ENCODE results near the gene ENPP5.

Gene ENPP5

GRCh38 chr6:46211917-46212316, 41.1 kb upstream of the ENPP5 start:
- no peak for TF ChIP-seq CTCF (IDR thresholded peaks at IDR 0.05; ENCODE audit: insufficient read depth, missing control alignments)
- DNase-seq (ENCODE audit: insufficient read length, low spot score), result no peak
- FAIRE-seq, result no peak

- TF ChIP-seq CTCF (IDR thresholded peaks at IDR 0.05; ENCODE audit: insufficient read depth, missing control alignments), result no peak
- no peak for FAIRE-seq
These were observed 39.5 kb upstream of the ENPP5 start for GRCh38 chr6:46210294-46210693.

GRCh38 chr6:46208303-46208702, 37.5 kb upstream of the ENPP5 start:
- DNase-seq (ENCODE audit: insufficient read length, low spot score) (no peak), FAIRE-seq (no peak)
- TF ChIP-seq CTCF (IDR thresholded peaks at IDR 0.05; ENCODE audit: insufficient read depth, missing control alignments), result no peak

More at GRCh38 chr6:46210294-46210693, 39.5 kb upstream of the ENPP5 start:
- no peak for DNase-seq (ENCODE audit: insufficient read length, low spot score)

GRCh38 chr6:46207174-46207573, 36.4 kb upstream of the ENPP5 start:
- FAIRE-seq (no peak), DNase-seq (ENCODE audit: insufficient read length, low spot score) (no peak)
- no peak for TF ChIP-seq CTCF (IDR thresholded peaks at IDR 0.05; ENCODE audit: insufficient read depth, missing control alignments)

- FAIRE-seq, result no peak
- TF ChIP-seq CTCF (IDR thresholded peaks at IDR 0.05; ENCODE audit: insufficient read depth, missing control alignments), result no peak
- no peak for DNase-seq (ENCODE audit: insufficient read length, low spot score)
These were observed 34.3 kb upstream of the ENPP5 start for GRCh38 chr6:46204880-46205650.

- TF ChIP-seq CTCF (IDR thresholded peaks at IDR 0.05; ENCODE audit: insufficient read depth, missing control alignments), result no peak
- FAIRE-seq (no peak), DNase-seq (ENCODE audit: insufficient read length, low spot score) (no peak)
These were observed 32.8 kb upstream of the ENPP5 start for GRCh38 chr6:46203391-46204177.

- DNase-seq (ENCODE audit: insufficient read length, low spot score) (no peak), FAIRE-seq (no peak)
- no peak for TF ChIP-seq CTCF (IDR thresholded peaks at IDR 0.05; ENCODE audit: insufficient read depth, missing control alignments)
These were observed 30.9 kb upstream of the ENPP5 start for GRCh38 chr6:46201702-46202101.
